Amniotic stem cell (primary cell): ENCODE data around the gene PCLO.

ENCODE experiments used
- DNase-seq: peaks from one replicate; lab custom pipeline; 2025; lab: John Stamatoyannopoulos, UW

PCLO gene

GRCh38 chr7:83162402-83163256, at the start of gene PCLO:
TSS of gene PCLO (minus strand) at chr7:83162884. CDS start at chr7:83162592, 292 bp downstream.
- peak; percentile 11 for DNase-seq

- no peak for DNase-seq
Observed at GRCh38 chr7:83211685-83212084, 49.0 kb upstream of the PCLO start.

GRCh38 chr7:83210479-83210878, 47.8 kb upstream of the PCLO start:
- DNase-seq = no peak

GRCh38 chr7:83204715-83205114, 42.0 kb upstream of the PCLO start:
- DNase-seq = no peak

GRCh38 chr7:83201355-83201754, 38.7 kb upstream of the PCLO start:
- DNase-seq = no peak

- DNase-seq = no peak
Observed at GRCh38 chr7:83190659-83191389, 28.1 kb upstream of the PCLO start.

- no peak for DNase-seq
Observed at GRCh38 chr7:83178796-83179195, 16.1 kb upstream of the PCLO start.

- no peak for DNase-seq
Observed at GRCh38 chr7:83178066-83178465, 15.4 kb upstream of the PCLO start.

GRCh38 chr7:83173664-83174063, 11.0 kb upstream of the PCLO start:
- DNase-seq = no peak

GRCh38 chr7:83166781-83167180, 4.1 kb upstream of the PCLO start:
- DNase-seq = no peak

- DNase-seq = no peak
Observed at GRCh38 chr7:83161899-83162401, 734 bp downstream of the PCLO start.

GRCh38 chr7:83161186-83161585, 1.5 kb downstream of the PCLO start:
- DNase-seq = no peak

- DNase-seq = no peak
Observed at GRCh38 chr7:83159731-83160130, 3.0 kb downstream of the PCLO start.

GRCh38 chr7:83156006-83156405, 6.7 kb downstream of the PCLO start:
- no peak for DNase-seq

- no peak for DNase-seq
Observed at GRCh38 chr7:83155407-83155806, 7.3 kb downstream of the PCLO start.

- no peak for DNase-seq
Observed at GRCh38 chr7:83153419-83153818, 9.3 kb downstream of the PCLO start.

- DNase-seq = no peak
Observed at GRCh38 chr7:83150310-83150709, 12.4 kb downstream of the PCLO start.

GRCh38 chr7:83149466-83149865, 13.2 kb downstream of the PCLO start:
- DNase-seq = no peak

GRCh38 chr7:83148776-83149175, 13.9 kb downstream of the PCLO start:
- DNase-seq = no peak

- no peak for DNase-seq
Observed at GRCh38 chr7:83143107-83143506, 19.6 kb downstream of the PCLO start.

GRCh38 chr7:83142365-83142764, 20.3 kb downstream of the PCLO start:
- no peak for DNase-seq

GRCh38 chr7:83141927-83142326, 20.8 kb downstream of the PCLO start:
- no peak for DNase-seq
